ENCODE measurements around the gene PPP1R18.

Gene PPP1R18

GRCh38 chr6:30643656-30644055 lies 42.8 kb downstream of the PPP1R18 start:
- H3K27me3 ChIP-seq (ENCODE audit: low read depth, low read length) = no peaks in the 10 kb centered on the region
- no peak for TF ChIP-seq CTCF (IDR thresholded peaks at IDR 0.05; ENCODE audit: low read depth, low read length)
- TF ChIP-seq EZH2phosphoT487 (IDR thresholded peaks at IDR 0.05; ENCODE audit: low read depth) = no peak
- H3K4me1 ChIP-seq (ENCODE audit: low read length) = peaks cover 9% of the 10 kb centered on the region
- H3K9me3 ChIP-seq (ENCODE audit: insufficient read depth, low read length) = no peaks in the 10 kb centered on the region
- no peak overlapping the region for H2AFZ ChIP-seq (ENCODE audit: low read depth, low read length)
- no peak overlapping the region for H3K27ac ChIP-seq (ENCODE audit: low read length)
- H3K79me2 ChIP-seq (ENCODE audit: low read length) = peaks cover 15% of the 10 kb centered on the region
- no peak overlapping the region for H3K4me2 ChIP-seq (ENCODE audit: low read length)
- H3K36me3 ChIP-seq (replicated peaks; ENCODE audit: low read depth, low read length) = no peaks in the 10 kb centered on the region
- no peaks in the 10 kb centered on the region for H4K20me1 ChIP-seq (ENCODE audit: insufficient read depth, low read length)
- H3K9ac ChIP-seq (ENCODE audit: low read length) = no peak overlapping the region
- H3K4me3 ChIP-seq (ENCODE audit: low read length) = no peak overlapping the region

DNA sequence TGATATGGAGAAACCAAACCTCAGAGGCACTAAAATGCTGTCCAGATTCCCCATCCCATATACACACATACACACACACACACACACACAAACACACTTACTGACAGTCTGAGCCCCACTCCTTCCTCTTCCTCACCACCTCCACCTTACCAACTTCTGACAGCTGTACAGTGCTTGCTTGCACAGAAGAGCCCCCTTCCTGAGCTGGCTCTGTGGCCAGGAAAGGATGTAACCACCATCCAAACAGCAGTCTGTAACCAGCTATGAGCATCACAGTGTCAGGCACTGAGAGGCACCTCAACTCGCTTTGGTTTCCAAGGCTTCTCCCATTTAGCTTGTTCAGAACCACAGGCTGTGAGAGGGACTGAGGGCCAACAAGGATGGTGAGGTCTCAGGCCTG lies 45.4 kb downstream of the PPP1R18 start:
- H3K4me1 ChIP-seq (ENCODE audit: low read length) = no peaks in the 10 kb centered on the region
- no peak overlapping the region for H3K9ac ChIP-seq (ENCODE audit: low read length)
- H3K79me2 ChIP-seq (ENCODE audit: low read length) = no peaks in the 10 kb centered on the region
- no peak overlapping the region for H3K27ac ChIP-seq (ENCODE audit: low read length)
- H3K9me3 ChIP-seq (ENCODE audit: insufficient read depth, low read length) = no peaks in the 10 kb centered on the region
- no peak overlapping the region for H3K4me2 ChIP-seq (ENCODE audit: low read length)
- H3K36me3 ChIP-seq (replicated peaks; ENCODE audit: low read depth, low read length) = no peaks in the 10 kb centered on the region
- no peak overlapping the region for H2AFZ ChIP-seq (ENCODE audit: low read depth, low read length)
- no peaks in the 10 kb centered on the region for H3K27me3 ChIP-seq (ENCODE audit: low read depth, low read length)
- TF ChIP-seq CTCF (IDR thresholded peaks at IDR 0.05; ENCODE audit: low read depth, low read length) = no peak
- TF ChIP-seq EZH2phosphoT487 (IDR thresholded peaks at IDR 0.05; ENCODE audit: low read depth) = no peak
- no peak overlapping the region for H3K4me3 ChIP-seq (ENCODE audit: low read length)
- H4K20me1 ChIP-seq (ENCODE audit: insufficient read depth, low read length) = no peaks in the 10 kb centered on the region

DNA sequence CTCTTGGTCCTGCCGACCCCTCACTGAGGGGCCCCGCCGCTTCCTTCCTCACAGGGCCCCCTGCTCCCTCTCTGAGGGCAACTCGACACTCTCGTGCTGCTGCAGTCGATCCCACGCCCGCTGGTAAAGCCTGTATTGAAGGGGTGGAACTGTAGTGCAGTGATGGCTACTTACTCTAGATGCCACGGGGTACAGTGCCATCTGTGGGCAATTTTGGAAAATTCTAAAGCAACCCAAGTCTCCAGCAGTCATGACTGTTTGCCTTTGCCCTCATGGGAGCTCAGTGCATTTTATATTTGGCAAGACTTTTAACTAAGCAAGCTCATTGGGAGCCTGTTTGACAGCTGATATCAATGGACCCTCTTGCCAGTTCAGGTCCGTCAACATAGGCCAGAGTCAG lies 46.0 kb downstream of the PPP1R18 start:
- TF ChIP-seq CTCF (IDR thresholded peaks at IDR 0.05; ENCODE audit: low read depth, low read length) = no peak
- no peak for TF ChIP-seq EZH2phosphoT487 (IDR thresholded peaks at IDR 0.05; ENCODE audit: low read depth)
- Histone ChIP-seq H4K20me1 (ENCODE audit: insufficient read depth, low read length) (no peaks in the 10 kb centered on the region), H3K4me1 (ENCODE audit: low read length) (no peaks in the 10 kb centered on the region), H2AFZ (ENCODE audit: low read depth, low read length) (no peak overlapping the region), H3K27ac (ENCODE audit: low read length) (no peak overlapping the region), H3K4me2 (ENCODE audit: low read length) (no peak overlapping the region), H3K4me3 (ENCODE audit: low read length) (no peak overlapping the region), H3K9ac (ENCODE audit: low read length) (no peak overlapping the region), H3K36me3 (replicated peaks; ENCODE audit: low read depth, low read length) (no peaks in the 10 kb centered on the region), H3K79me2 (ENCODE audit: low read length) (no peaks in the 10 kb centered on the region), H3K9me3 (ENCODE audit: insufficient read depth, low read length) (no peaks in the 10 kb centered on the region), H3K27me3 (ENCODE audit: low read depth, low read length) (no peaks in the 10 kb centered on the region)

- no peaks in the 10 kb centered on the region for H3K9me3 ChIP-seq (ENCODE audit: insufficient read depth, low read length)
- no peak overlapping the region for H3K9ac ChIP-seq (ENCODE audit: low read length)
- TF ChIP-seq CTCF (IDR thresholded peaks at IDR 0.05; ENCODE audit: low read depth, low read length) (no peak), EZH2phosphoT487 (IDR thresholded peaks at IDR 0.05; ENCODE audit: low read depth) (no peak)
- no peak overlapping the region for H3K4me3 ChIP-seq (ENCODE audit: low read length)
- H3K4me1 ChIP-seq (ENCODE audit: low read length) = no peaks in the 10 kb centered on the region
- H3K36me3 ChIP-seq (replicated peaks; ENCODE audit: low read depth, low read length) = no peaks in the 10 kb centered on the region
- no peak overlapping the region for H3K4me2 ChIP-seq (ENCODE audit: low read length)
- H3K79me2 ChIP-seq (ENCODE audit: low read length) = no peaks in the 10 kb centered on the region
- H3K27me3 ChIP-seq (ENCODE audit: low read depth, low read length) = no peaks in the 10 kb centered on the region
- H2AFZ ChIP-seq (ENCODE audit: low read depth, low read length) = no peak overlapping the region
- no peak overlapping the region for H3K27ac ChIP-seq (ENCODE audit: low read length)
- H4K20me1 ChIP-seq (ENCODE audit: insufficient read depth, low read length) = no peaks in the 10 kb centered on the region
Measured at GRCh38 chr6:30635834-30636233, 50.6 kb downstream of the PPP1R18 start.
